HG03565 (cell line): Measurements from ENCODE around the gene OR52H1.
A peak's percentile ranks its signal among the peaks of the same experiment; 100 is the strongest.
"Not testable (repeated sequence)": the region's sequence is repeated elsewhere in the genome, so short reads cannot be mapped to it uniquely, and the experiment has no call there.

Experiments
- ATAC-seq: cut with Tn5 transposase; IDR thresholded peaks from one replicate; pipeline ENCODE4 v1.9.1; 2021; ENCODE audit warnings: mild to moderate bottlenecking, moderate library complexity; ENCODE audit not compliant: unreplicated experiment

Gene OR52H1

GRCh38 chr11:5548440-5548839, at the start of gene OR52H1:
TSS of gene OR52H1 (minus strand) at chr11:5548540. CDS start at chr11:5545505, 3,035 bp downstream.
- ATAC-seq = no peak

GRCh38 chr11:5597953-5598352, 49.6 kb upstream of the OR52H1 start:
- ATAC-seq = no peak

- ATAC-seq = no peak
These were observed 48.4 kb upstream of the OR52H1 start, which contains the start of gene TRIM6 for GRCh38 chr11:5596607-5597201. TSS of gene TRIM6 (plus strand) at chr11:5596637. CDS start at chr11:5596898, 261 bp downstream.

GRCh38 chr11:5593146-5593545, 44.8 kb upstream of the OR52H1 start:
- ATAC-seq = no peak

GRCh38 chr11:5592615-5593014, 44.3 kb upstream of the OR52H1 start:
- ATAC-seq = no peak

- ATAC-seq = no peak
These were observed 43.3 kb upstream of the OR52H1 start for GRCh38 chr11:5591613-5592012.

GRCh38 chr11:5589906-5590305, 41.6 kb upstream of the OR52H1 start:
- ATAC-seq = not testable (repeated sequence)

GRCh38 chr11:5584458-5584857, 36.1 kb upstream of the OR52H1 start:
- not testable (repeated sequence) for ATAC-seq

- ATAC-seq = no peak
These were observed 32.7 kb upstream of the OR52H1 start for GRCh38 chr11:5581014-5581413.

GRCh38 chr11:5580577-5580976, 32.2 kb upstream of the OR52H1 start, which contains the start of gene OR52B6:
TSS of gene OR52B6 (plus strand) at chr11:5580877. CDS start at chr11:5580877, 0 bp downstream.
- no peak for ATAC-seq

GRCh38 chr11:5577101-5577500, 28.8 kb upstream of the OR52H1 start:
- ATAC-seq = no peak

- no peak for ATAC-seq
These were observed 26.8 kb upstream of the OR52H1 start for GRCh38 chr11:5575152-5575551.

- ATAC-seq = no peak
These were observed 26.3 kb upstream of the OR52H1 start for GRCh38 chr11:5574654-5575053.

GRCh38 chr11:5564259-5565019, 16.1 kb upstream of the OR52H1 start:
- no peak for ATAC-seq

GRCh38 chr11:5557751-5558150, 9.4 kb upstream of the OR52H1 start:
- no peak for ATAC-seq

GRCh38 chr11:5556596-5557188, 8.4 kb upstream of the OR52H1 start:
- no peak for ATAC-seq

- ATAC-seq = no peak
These were observed 5.0 kb upstream of the OR52H1 start for GRCh38 chr11:5553343-5553742.

- peak; percentile 62 for ATAC-seq
These were observed 2.2 kb upstream of the OR52H1 start for GRCh38 chr11:5550440-5551095.

GRCh38 chr11:5547982-5548381, 358 bp downstream of the OR52H1 start:
- peak; percentile 35 for ATAC-seq

- ATAC-seq = no peak
These were observed 1.9 kb downstream of the OR52H1 start for GRCh38 chr11:5546457-5546856.

GRCh38 chr11:5541427-5541826, 6.9 kb downstream of the OR52H1 start:
- no peak for ATAC-seq
